IPS-18a (cell line): Measurements from ENCODE around the gene TMEM269.

Source experiments
- H3K27ac ChIP-seq: one replicate; pipeline ENCODE4 v1.5.1; 2013; ENCODE audit warnings: low read length
- H3K27me3 ChIP-seq: one replicate; pipeline ENCODE4 v1.6.1; 2013; ENCODE audit warnings: mild to moderate bottlenecking, low read length; ENCODE audit not compliant: control insufficient read depth, insufficient read depth
- H3K36me3 ChIP-seq: one replicate; pipeline ENCODE4 v1.6.1; 2013; ENCODE audit warnings: low read depth, low read length; ENCODE audit not compliant: control insufficient read depth
- H3K4me1 ChIP-seq: one replicate; pipeline ENCODE4 v1.6.1; 2013; ENCODE audit warnings: low read depth, low read length; ENCODE audit not compliant: control insufficient read depth
- H3K4me3 ChIP-seq: one replicate; pipeline ENCODE4 v1.5.1; 2013; ENCODE audit warnings: low read length
- H3K9ac ChIP-seq: one replicate; pipeline ENCODE4 v1.6.1; 2013; ENCODE audit warnings: mild to moderate bottlenecking, low read length, moderate library complexity
- H3K9me3 ChIP-seq: one replicate; pipeline ENCODE4 v1.6.1; 2013; ENCODE audit warnings: low read depth, low read length; ENCODE audit not compliant: control insufficient read depth

Gene TMEM269

DNA sequence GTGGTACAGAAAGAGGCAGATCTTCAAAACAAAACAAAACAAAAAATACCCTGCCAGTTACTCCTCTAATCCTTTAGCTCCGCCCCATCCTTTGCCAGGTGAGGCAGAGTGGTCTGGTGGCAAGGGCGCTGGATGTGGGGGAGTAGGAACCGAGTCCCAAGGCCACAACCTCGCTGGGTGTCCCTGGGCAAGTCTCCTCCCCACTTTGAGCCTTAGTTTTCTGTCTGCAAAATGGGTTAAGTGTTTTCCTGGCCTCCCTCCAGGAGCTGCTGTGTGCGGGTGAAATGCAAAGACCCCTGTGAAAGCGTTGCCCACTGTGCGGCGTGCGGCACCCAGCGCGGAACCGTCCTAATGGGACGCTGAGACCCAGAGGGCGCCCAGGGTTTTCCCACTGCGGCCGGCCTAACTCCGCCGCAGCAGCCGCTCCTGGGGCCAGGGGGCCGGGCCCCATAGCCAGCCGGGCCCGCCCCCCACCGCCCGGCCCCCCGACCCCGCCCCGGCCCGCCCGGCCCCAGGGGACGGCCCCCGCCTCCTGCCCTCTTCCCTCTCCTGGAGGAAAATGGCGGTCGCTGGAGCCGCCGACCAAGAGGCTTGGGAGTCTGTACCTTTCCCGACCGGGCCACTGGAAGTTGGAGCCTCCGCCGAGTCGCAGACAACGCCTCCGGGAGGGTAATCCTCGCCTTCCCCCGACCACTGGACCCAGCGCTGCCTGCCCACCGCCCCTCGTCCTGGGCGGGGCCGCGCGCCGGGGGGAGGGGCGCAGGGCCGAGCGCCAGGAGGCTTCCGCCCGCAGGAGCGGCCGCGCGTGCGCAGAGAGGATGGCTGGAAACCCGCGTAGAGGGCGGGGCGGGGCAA is 32.0 kb downstream of the TMEM269 start, which contains the start of the genes ERMAP and SVBP:
Gene ERMAP, plus strand, starts transcription at position 538 of the 855 bp plus-strand sequence. CDS start 13,327 bp downstream, outside the sequence.
Gene SVBP, minus strand, starts transcription at position 813 of the 855 bp plus-strand sequence. CDS start 853 bp downstream, outside the sequence.
- Histone ChIP-seq H3K9me3 (no peaks in the 10 kb centered on the region), H3K27ac (peak within 1 kb of the TSS; percentile 84), H3K36me3 (no peaks in the 10 kb centered on the region), H3K9ac (peak within 1 kb of the TSS; percentile 81), H3K27me3 (no peaks in the 10 kb centered on the region), H3K4me3 (peak within 1 kb of the TSS; percentile 96), H3K4me1 (peaks cover 8% of the 10 kb centered on the region)

DNA sequence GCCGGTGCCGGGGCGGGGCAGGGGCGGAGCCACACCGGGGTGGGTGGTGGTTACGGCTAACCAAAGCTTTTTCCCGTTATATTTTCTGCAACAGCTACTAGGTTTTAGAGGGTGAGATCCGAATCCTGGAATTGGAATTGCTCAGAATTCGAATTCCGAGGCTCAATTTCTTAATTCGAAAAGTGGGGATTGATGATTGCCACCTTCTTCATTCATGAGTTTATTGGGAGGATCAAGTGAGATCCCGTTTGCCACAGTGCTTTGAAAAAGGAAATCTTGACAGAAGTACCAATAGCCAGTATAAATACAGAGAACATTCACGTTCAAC is 32.6 kb downstream of the TMEM269 start:
- Histone ChIP-seq H3K27ac (no peak overlapping the region), H3K4me1 (peaks cover 8% of the 10 kb centered on the region), H3K9me3 (no peaks in the 10 kb centered on the region), H3K36me3 (no peaks in the 10 kb centered on the region), H3K27me3 (no peaks in the 10 kb centered on the region), H3K4me3 (peak overlapping the region; percentile 60), H3K9ac (peak overlapping the region; percentile 81)

GRCh38 chr1:42817976-42818375 is 33.2 kb downstream of the TMEM269 start:
- no peaks in the 10 kb centered on the region for H3K9me3 ChIP-seq
- no peak overlapping the region for H3K9ac ChIP-seq
- H3K4me3 ChIP-seq, result no peak overlapping the region

GRCh38 chr1:42820813-42821212 is 36.0 kb downstream of the TMEM269 start:
- Histone ChIP-seq H3K27me3 (no peaks in the 10 kb centered on the region), H3K9me3 (no peaks in the 10 kb centered on the region), H3K27ac (no peak overlapping the region), H3K4me1 (peaks cover 14% of the 10 kb centered on the region), H3K9ac (no peak overlapping the region), H3K4me3 (no peak overlapping the region), H3K36me3 (no peaks in the 10 kb centered on the region)

More at GRCh38 chr1:42817976-42818375, 33.2 kb downstream of the TMEM269 start:
- Histone ChIP-seq H3K27ac (no peak overlapping the region), H3K27me3 (no peaks in the 10 kb centered on the region), H3K4me1 (peaks cover 11% of the 10 kb centered on the region), H3K36me3 (no peaks in the 10 kb centered on the region)

DNA sequence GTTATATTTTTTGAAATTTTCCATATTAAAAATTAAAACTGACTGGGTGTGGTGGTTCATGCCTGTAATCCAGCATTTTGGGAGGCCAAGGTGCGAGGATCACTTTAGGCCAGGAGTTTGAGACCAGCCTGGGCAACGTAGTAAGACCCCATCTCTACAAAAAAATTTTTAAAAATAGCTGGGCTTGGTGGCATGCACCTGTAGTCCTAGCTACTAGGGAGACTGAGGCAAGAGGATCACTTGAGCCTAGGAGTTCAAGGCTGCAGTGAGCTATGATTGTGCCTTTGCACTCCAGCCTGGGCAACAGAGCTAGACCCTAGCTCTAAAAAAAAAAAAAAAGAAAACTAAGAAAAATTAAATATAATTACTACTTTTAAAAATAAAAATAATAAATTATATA is 36.9 kb downstream of the TMEM269 start:
- Histone ChIP-seq H3K4me1 (peaks cover 7% of the 10 kb centered on the region), H3K27ac (no peak overlapping the region), H3K4me3 (no peak overlapping the region), H3K27me3 (no peaks in the 10 kb centered on the region), H3K36me3 (no peaks in the 10 kb centered on the region), H3K9me3 (no peaks in the 10 kb centered on the region), H3K9ac (no peak overlapping the region)

DNA sequence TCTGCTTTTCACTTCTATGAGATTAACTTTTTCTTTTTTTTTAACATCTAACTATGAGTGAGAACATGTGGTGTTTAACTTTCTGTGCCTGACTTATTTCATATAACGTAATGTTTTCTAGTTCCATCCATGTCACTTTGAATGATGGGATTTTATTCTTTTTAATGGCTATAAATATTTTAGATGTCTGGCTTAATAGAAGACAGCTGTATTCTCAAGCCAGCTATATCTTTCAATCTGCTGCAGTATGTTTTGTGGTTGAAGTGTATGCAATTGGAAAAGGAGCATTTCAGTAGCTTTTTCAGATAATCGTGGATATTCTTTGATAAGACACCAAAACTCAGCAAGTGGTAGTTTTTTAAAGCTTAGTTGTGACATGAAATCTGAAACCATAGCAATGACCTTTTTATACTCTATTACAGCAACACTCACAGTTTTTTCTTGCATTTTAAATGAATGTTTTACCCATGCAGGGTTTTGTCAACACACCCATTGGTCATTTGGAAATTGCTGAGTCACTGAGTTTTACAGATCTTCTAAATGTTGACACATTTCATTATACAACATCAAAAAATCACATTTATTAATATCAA is 38.1 kb downstream of the TMEM269 start:
- Histone ChIP-seq H3K27me3 (no peaks in the 10 kb centered on the region), H3K27ac (peak overlapping the region; percentile 57), H3K9ac (peak overlapping the region; percentile 9), H3K4me1 (peaks cover 7% of the 10 kb centered on the region), H3K4me3 (no peak overlapping the region), H3K36me3 (no peaks in the 10 kb centered on the region), H3K9me3 (no peaks in the 10 kb centered on the region)

- H3K4me3 ChIP-seq, result no peak overlapping the region
- H3K4me1 ChIP-seq, result peaks cover 7% of the 10 kb centered on the region
- H3K36me3 ChIP-seq, result no peaks in the 10 kb centered on the region
- H3K27ac ChIP-seq, result no peak overlapping the region
- H3K9ac ChIP-seq, result no peak overlapping the region
- H3K27me3 ChIP-seq, result no peaks in the 10 kb centered on the region
- H3K9me3 ChIP-seq, result no peaks in the 10 kb centered on the region
Measured at GRCh38 chr1:42824481-42825035, 39.8 kb downstream of the TMEM269 start.

GRCh38 chr1:42825036-42825851 is 40.5 kb downstream of the TMEM269 start:
- H3K4me1 ChIP-seq, result peaks cover 7% of the 10 kb centered on the region
- no peak overlapping the region for H3K9ac ChIP-seq
- no peak overlapping the region for H3K4me3 ChIP-seq
- H3K27ac ChIP-seq, result no peak overlapping the region
- no peaks in the 10 kb centered on the region for H3K9me3 ChIP-seq
- H3K27me3 ChIP-seq, result no peaks in the 10 kb centered on the region
- no peaks in the 10 kb centered on the region for H3K36me3 ChIP-seq

GRCh38 chr1:42830631-42831030 is 45.8 kb downstream of the TMEM269 start:
- Histone ChIP-seq H3K36me3 (no peaks in the 10 kb centered on the region), H3K4me1 (no peaks in the 10 kb centered on the region), H3K4me3 (no peak overlapping the region), H3K27ac (no peak overlapping the region), H3K9ac (no peak overlapping the region), H3K9me3 (no peaks in the 10 kb centered on the region), H3K27me3 (no peaks in the 10 kb centered on the region)

DNA sequence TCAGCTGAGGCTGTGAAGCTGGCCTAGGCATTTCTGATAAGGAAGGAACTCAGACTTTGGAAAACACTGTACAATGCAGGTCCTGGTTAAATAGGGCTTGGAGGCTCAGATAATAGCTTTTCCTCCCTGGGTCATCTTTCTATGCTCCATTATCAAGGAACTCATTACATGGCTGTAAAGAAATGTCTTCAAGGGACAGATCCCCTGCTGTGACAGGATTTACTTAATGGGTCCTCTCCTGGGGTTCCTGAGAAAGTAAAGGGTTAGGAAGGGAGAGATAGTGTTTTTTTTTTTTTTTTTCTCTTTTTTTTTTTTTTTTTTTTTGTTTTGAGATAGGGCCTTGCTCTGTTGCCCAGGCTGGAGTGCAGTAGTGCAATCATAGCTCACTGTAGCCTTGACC is 46.5 kb downstream of the TMEM269 start:
- H3K9ac ChIP-seq, result no peak overlapping the region
- H3K36me3 ChIP-seq, result no peaks in the 10 kb centered on the region
- H3K27ac ChIP-seq, result no peak overlapping the region
- H3K27me3 ChIP-seq, result no peaks in the 10 kb centered on the region
- H3K4me3 ChIP-seq, result no peak overlapping the region
- H3K9me3 ChIP-seq, result no peaks in the 10 kb centered on the region
- H3K4me1 ChIP-seq, result no peaks in the 10 kb centered on the region

DNA sequence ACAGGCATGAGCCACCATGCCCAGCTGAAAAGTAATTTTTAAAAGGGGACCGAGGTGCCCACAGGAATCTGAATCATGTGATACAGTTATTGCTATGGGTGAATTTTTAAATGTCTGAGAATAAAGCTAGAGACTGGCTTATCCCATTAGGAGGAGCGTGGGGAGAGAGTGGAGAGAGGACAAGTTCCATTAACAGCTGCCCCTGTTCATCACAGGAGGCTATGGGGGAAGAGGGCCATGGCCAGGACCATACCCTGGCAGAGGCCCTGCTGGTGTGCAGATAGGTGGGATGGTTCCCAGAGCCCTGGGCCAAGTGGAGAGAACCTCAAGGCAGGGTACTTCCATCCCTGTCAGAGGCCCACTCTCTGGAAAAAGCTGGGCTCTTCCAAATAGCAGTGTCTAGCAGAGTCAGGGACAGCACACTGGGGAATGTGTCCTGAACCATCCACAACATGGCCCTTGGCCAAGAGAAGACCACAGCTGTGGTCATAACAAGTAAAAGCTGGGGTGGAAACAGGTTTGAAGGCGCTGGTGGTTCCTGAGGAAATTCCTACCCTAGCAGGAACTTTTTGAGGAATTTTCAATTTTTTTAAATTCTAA is 48.0 kb downstream of the TMEM269 start:
- Histone ChIP-seq H3K27ac (no peak overlapping the region), H3K4me3 (no peak overlapping the region), H3K36me3 (no peaks in the 10 kb centered on the region), H3K9me3 (no peaks in the 10 kb centered on the region), H3K4me1 (no peaks in the 10 kb centered on the region), H3K27me3 (no peaks in the 10 kb centered on the region), H3K9ac (no peak overlapping the region)
